Esophagus muscularis mucosa (tissue), 3 donors: ENCODE data around the gene NEO1.

Experiments used
- POLR2A ChIP-seq: fragments of 450-650 bp; IDR thresholded peaks from one replicate; pipeline ENCODE4 v1.6.1; 2017; ENCODE audit warnings: antibody characterized with exemption, moderate library complexity, mild to moderate bottlenecking, low read depth
- POLR2AphosphoS5 ChIP-seq, 2 donors: sonication (generic); formaldehyde crosslinking; IDR thresholded peaks; one replicate each; pipeline ENCODE4 v1.6.1; 2017; ENCODE audit warnings: antibody characterized with exemption in 2 of 2
- TF ChIP-seq, protein P1 (sequence below), 3 experiments: fragments of 200-600 bp in 2 of 3; fragments of 450-650 bp in 1 of 3; sonication (generic) in 2 of 3; IDR thresholded peaks; one replicate each; pipeline ENCODE4 v1.5.1; 2017 to 2019; ENCODE audit warnings: antibody characterized with exemption in 3 of 3, mild to moderate bottlenecking in 2 of 3, moderate library complexity in 1 of 3

DNA sequence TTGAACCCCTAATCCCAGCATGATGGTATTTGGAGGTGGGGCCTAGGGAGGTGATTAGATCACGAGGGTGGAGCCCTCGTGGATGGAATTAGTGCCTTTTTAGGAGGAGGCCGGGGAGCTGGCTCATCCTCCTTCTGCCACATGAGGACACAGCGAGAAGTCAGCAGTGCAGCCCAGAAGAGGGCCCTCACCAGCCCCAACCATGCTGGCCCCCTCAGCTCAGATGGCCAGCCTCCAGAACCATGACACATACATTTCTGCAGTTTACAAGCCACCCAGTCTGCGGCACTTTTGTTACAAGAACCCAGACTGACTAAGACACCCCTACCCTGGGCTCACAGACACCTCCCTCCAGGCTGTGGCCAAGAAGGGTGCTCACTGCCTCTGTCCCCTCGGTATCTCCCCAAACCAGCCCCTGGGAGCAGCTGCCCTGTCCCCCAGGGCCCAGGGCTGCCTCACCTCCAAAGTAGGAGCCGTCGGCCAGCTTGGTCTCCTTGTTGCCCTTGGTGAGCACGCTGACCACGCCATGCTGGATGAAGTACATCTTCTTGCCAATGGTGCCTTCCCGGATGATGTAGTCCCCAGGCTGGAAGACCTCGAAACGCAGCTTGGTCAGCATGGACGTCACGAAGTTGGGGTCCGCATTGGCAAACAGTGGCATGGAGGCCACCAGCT lies 272.4 kb downstream of the NEO1 start:
- TF ChIP-seq POLR2A (no peak), POLR2AphosphoS5 (IDR thresholded peaks at IDR 0.05) (no peak)
- TF ChIP-seq, protein P1, sequence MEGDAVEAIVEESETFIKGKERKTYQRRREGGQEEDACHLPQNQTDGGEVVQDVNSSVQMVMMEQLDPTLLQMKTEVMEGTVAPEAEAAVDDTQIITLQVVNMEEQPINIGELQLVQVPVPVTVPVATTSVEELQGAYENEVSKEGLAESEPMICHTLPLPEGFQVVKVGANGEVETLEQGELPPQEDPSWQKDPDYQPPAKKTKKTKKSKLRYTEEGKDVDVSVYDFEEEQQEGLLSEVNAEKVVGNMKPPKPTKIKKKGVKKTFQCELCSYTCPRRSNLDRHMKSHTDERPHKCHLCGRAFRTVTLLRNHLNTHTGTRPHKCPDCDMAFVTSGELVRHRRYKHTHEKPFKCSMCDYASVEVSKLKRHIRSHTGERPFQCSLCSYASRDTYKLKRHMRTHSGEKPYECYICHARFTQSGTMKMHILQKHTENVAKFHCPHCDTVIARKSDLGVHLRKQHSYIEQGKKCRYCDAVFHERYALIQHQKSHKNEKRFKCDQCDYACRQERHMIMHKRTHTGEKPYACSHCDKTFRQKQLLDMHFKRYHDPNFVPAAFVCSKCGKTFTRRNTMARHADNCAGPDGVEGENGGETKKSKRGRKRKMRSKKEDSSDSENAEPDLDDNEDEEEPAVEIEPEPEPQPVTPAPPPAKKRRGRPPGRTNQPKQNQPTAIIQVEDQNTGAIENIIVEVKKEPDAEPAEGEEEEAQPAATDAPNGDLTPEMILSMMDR (IDR thresholded peaks at IDR 0.05) = no peak
